GM21423 (cell line): ENCODE results near the gene SLC38A2.
"Not testable (repeated sequence)": the region's sequence is repeated elsewhere in the genome, so short reads cannot be mapped to it uniquely, and the experiment has no call there.

ENCODE experiments used
- ATAC-seq: cut with Tn5 transposase; IDR thresholded peaks from one replicate; pipeline ENCODE4 v1.9.1; 2021; ENCODE audit warnings: mild to moderate bottlenecking, moderate library complexity; ENCODE audit not compliant: unreplicated experiment

SLC38A2 gene

GRCh38 chr12:46372544-46373300 is at the start of gene SLC38A2:
Gene SLC38A2, minus strand, starts transcription at chr12:46372773. Its CDS starts 1,480 bp downstream, at chr12:46371293.
- ATAC-seq = peak; percentile 87

- no peak for ATAC-seq
These were observed 47.1 kb upstream of the SLC38A2 start for GRCh38 chr12:46419675-46420074.

GRCh38 chr12:46415552-46415951 is 43.0 kb upstream of the SLC38A2 start:
- no peak for ATAC-seq

GRCh38 chr12:46414591-46415268 is 42.2 kb upstream of the SLC38A2 start:
- ATAC-seq = no peak

GRCh38 chr12:46413368-46413767 is 40.8 kb upstream of the SLC38A2 start:
- ATAC-seq = no peak

DNA sequence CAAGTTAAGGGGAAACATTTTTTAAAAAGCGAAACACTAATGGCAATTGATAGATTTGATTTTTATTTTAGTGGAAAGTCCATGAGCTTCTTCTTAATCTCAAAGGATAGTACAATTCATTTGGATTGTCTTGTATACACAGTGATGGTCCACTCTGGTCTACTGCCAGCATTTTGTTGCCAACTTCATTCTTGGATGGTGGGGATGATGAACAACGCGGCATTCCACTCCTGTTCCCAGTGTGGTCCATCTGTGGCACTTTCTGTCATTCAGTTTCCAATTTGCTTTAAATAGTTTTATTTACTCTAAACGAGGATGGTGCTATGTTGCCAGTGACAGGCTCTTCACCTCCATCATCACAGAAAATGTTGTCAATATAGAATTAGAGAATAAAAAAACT is 40.3 kb upstream of the SLC38A2 start:
- ATAC-seq = no peak

GRCh38 chr12:46410495-46410894 is 37.9 kb upstream of the SLC38A2 start:
- ATAC-seq = no peak

GRCh38 chr12:46409974-46410373 is 37.4 kb upstream of the SLC38A2 start:
- ATAC-seq = no peak

GRCh38 chr12:46409342-46409741 is 36.8 kb upstream of the SLC38A2 start:
- no peak for ATAC-seq

DNA sequence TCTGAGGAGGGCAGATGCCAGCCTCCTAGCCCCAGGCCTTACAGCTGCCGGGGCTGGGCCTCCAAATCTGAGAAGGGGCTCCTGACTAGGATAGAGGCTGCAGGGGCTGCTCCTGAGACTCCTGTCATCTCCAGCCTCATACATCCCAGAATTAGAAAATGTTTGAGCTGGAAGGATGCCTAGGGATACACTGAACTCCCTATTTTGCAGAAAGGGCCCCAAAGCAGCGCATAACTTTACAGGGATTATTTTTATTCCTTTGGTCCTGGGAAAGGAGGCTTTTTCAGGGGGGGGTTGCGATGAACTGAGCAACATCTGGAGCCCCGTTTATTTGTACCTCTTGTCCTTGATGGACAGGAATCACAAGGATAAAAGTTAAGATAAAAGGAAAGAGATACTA is 35.9 kb upstream of the SLC38A2 start:
- ATAC-seq = no peak

DNA sequence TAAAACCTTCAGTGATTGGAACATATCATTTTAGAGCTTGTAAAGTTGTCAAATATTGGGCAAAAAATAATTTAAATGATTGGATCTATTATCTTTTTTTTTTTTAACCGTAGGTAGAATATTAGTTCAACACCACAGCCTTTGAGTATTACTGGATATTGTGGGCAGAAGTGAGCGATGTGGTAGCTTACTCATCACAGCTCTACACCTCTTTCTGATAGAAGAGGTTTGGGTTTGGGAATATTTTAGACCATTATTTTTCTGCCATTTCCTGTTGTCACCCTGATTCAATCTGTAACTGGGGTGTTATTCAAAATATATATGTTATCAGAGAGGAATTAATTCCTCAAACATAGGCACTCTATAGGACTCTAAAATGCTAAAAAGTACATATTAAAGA is 34.8 kb upstream of the SLC38A2 start:
- ATAC-seq = no peak

DNA sequence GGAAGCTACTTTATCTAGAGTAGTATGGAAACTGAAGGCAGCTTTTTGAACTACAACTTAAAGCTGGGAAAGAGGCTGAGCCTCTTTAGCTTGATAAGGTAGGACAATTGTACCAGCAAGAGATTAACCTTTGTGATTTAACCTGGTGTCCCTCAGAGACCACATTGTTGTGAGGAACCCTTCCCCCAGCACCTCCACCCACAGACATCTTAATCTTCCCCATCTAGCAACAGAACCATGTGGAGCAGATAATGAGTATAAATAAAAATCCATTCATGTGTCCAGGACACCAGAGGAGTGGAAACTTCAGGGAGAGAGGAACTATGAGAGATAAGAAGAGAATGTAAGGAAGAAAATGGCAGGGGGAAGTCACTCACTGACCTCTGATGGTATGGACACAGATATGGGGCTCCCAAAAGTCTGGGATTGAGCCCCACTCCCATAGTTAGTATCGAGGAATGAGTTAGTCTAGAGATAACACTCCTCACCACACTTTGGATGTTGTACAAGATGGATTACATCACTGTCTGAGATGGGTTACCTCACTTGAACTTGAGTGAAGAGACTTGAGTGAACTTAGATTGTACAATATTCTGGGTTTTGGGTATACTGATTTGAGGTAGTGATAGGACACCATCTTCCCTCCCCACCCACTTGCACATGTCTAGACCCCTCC is 33.9 kb upstream of the SLC38A2 start:
- no peak for ATAC-seq

DNA sequence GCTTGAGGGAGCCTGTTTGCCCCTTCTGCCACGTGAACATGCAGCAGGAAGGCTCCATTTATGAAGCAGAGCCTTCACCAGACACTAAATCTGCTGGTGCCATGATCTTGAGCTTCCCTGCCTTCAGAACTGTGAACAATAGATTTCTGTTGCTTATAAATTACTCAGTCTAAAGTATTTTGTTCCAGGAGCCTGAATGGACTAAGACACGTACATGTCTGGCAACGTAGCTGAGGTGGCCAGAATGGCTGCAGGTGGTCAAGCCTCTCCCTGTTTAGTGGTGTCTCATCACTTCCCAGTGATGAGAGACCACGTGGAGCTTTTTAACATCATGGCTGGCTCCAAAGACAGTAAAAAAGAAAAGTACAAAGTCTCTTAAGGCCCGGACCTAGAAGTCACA is 32.2 kb upstream of the SLC38A2 start:
- ATAC-seq = no peak

DNA sequence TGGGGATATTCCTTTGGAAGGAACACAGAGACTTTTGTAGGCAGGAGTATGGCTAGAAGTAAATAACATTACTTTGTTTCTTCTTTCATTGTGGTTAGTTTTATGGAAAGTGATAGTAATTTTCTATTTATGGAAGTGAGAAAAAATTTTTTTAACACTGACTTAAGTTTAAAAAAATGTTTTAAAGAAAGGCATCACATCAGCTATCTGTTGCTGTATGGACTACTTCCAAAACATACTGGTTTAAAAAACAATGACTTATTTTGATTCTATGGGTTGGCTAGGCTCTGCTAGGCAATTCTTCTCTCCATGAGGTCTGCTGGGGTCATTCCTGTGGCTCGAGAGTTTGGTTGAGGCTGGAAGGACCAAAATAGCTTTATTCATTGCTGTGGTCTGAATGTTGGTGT is 31.7 kb upstream of the SLC38A2 start:
- no peak for ATAC-seq

DNA sequence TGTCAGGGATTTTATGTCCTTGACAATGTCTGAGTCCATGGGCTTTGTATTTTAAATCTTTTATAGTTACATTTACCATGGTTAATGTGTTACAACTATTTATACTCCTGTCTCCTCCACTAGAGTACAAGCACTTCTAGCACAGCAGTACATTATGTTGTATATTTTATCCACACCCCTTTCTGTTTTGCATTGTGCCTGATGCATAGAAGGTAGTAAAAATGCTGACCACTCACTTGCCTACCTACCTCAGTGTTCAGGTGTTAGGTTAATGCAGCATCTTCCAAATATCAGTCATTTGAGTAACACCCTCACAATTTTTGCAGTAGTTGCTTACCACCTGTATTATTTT is 31.1 kb upstream of the SLC38A2 start:
- ATAC-seq = no peak

- ATAC-seq = no peak
These were observed 30.6 kb upstream of the SLC38A2 start for GRCh38 chr12:46402941-46403718.

- ATAC-seq = no peak
These were observed 29.9 kb upstream of the SLC38A2 start for GRCh38 chr12:46402451-46402850.

DNA sequence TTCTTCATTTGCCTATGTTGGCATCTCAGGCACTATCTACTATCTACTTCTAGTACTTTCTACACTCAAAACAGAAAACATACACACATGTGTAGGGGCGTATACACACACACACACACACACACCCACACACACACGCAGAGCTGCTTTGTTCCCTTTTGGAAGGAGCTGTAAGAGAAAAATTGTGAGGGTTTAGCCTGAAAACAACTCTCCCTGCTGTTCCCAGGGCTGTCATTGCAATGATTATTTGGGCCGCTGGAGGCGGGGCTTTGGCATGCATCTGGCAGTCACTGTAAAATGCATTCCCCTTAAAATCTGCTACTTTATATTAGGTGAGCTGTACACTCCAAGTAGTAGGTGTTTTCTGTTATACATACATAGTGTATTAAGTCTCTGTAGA is 29.1 kb upstream of the SLC38A2 start:
- ATAC-seq = no peak

DNA sequence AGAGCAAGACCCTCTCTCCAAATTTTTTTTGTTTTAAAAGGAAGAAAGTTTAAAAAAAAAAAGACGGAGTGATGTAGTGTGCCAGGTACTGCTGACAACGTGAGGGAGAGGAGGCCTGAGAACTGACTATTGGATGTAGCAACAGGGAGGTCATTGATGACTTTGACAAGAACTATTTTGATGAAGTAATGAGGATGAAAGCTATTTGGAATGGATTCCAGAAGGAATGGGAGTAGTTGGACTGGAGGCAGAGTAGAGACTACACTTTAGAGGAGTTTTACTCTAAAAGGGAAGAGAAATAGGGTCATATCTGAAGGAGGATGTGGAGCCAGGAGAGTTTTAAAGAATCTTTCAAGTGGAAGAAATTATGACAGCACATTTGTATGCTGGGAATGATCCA is 27.8 kb upstream of the SLC38A2 start:
- no peak for ATAC-seq

GRCh38 chr12:46399461-46400248 is 27.1 kb upstream of the SLC38A2 start:
- not testable (repeated sequence) for ATAC-seq
